HG03457 (cell line): ENCODE data around the gene LAMB4.

Experiments
- ATAC-seq: cut with Tn5 transposase; IDR thresholded peaks from one replicate; pipeline ENCODE4 v1.9.1; 2021; ENCODE audit warnings: moderate number of reproducible peaks; ENCODE audit not compliant: unreplicated experiment

Gene LAMB4

GRCh38 chr7:108109221-108109908 lies 20.8 kb downstream of the LAMB4 start:
- ATAC-seq: no peak

GRCh38 chr7:108108131-108108530 lies 22.0 kb downstream of the LAMB4 start:
- no peak for ATAC-seq

- ATAC-seq: no peak
Measured at GRCh38 chr7:108104324-108104723, 25.8 kb downstream of the LAMB4 start.

GRCh38 chr7:108103558-108104298 lies 26.4 kb downstream of the LAMB4 start:
- ATAC-seq: no peak

- ATAC-seq: no peak
Measured at GRCh38 chr7:108102671-108103312, 27.4 kb downstream of the LAMB4 start.

GRCh38 chr7:108101759-108102158 lies 28.4 kb downstream of the LAMB4 start:
- ATAC-seq: no peak

- ATAC-seq: no peak
Measured at GRCh38 chr7:108099713-108100112, 30.4 kb downstream of the LAMB4 start.

- ATAC-seq: no peak
Measured at GRCh38 chr7:108097703-108098102, 32.5 kb downstream of the LAMB4 start.

- ATAC-seq: no peak
Measured at GRCh38 chr7:108096996-108097395, 33.2 kb downstream of the LAMB4 start.

GRCh38 chr7:108094933-108095710 lies 35.0 kb downstream of the LAMB4 start:
- no peak for ATAC-seq

- ATAC-seq: no peak
Measured at GRCh38 chr7:108094346-108094745, 35.8 kb downstream of the LAMB4 start.

GRCh38 chr7:108093851-108094331 lies 36.3 kb downstream of the LAMB4 start:
- ATAC-seq: no peak

- ATAC-seq: no peak
Measured at GRCh38 chr7:108093341-108093740, 36.8 kb downstream of the LAMB4 start.

GRCh38 chr7:108091461-108091831 lies 38.7 kb downstream of the LAMB4 start:
- ATAC-seq: no peak

GRCh38 chr7:108090791-108091460 lies 39.2 kb downstream of the LAMB4 start:
- no peak for ATAC-seq

GRCh38 chr7:108089381-108089780 lies 40.8 kb downstream of the LAMB4 start:
- ATAC-seq: no peak

GRCh38 chr7:108088729-108089128 lies 41.4 kb downstream of the LAMB4 start:
- ATAC-seq: no peak

GRCh38 chr7:108087778-108088177 lies 42.4 kb downstream of the LAMB4 start:
- ATAC-seq: no peak

- ATAC-seq: no peak
Measured at GRCh38 chr7:108086962-108087361, 43.2 kb downstream of the LAMB4 start.

GRCh38 chr7:108086546-108086945 lies 43.6 kb downstream of the LAMB4 start:
- ATAC-seq: no peak

- no peak for ATAC-seq
Measured at GRCh38 chr7:108083980-108084379, 46.2 kb downstream of the LAMB4 start.
